Transverse colon (tissue), 4 donors: ENCODE results near the gene FCGBP. TPM values are rescaled to one million over a fixed set of nuclear protein-coding genes. Genes with fewer than 3 reads are reported as not detected.

ENCODE experiments used
- DNase-seq: peaks from one replicate; pipeline ENCODE4 v3.0.0-alpha.2; 2019
- H3K27ac ChIP-seq, 4 donors: fragments of 200-600 bp; sonication (generic); 2 replicates each; pipeline ENCODE4 v1.5.1; 2016 to 2018; ENCODE audit warnings: inconsistent platforms in 4 of 4
- H3K27me3 ChIP-seq: fragments of 200-600 bp; sonication (generic); 2 replicates; pipeline ENCODE4 v1.5.1; 2017; ENCODE audit warnings: inconsistent platforms
- H3K36me3 ChIP-seq, 4 donors: fragments of 200-600 bp; sonication (generic); 2 replicates each; pipeline ENCODE4 v1.5.1; 2017 to 2019; ENCODE audit warnings: inconsistent platforms in 4 of 4
- H3K4me1 ChIP-seq, 4 donors: fragments of 200-600 bp; sonication (generic); 2 replicates each; pipeline ENCODE4 v1.5.1; 2017 to 2020; ENCODE audit warnings: inconsistent platforms in 4 of 4
- H3K4me3 ChIP-seq, 4 donors: fragments of 200-600 bp; sonication (generic); 1 replicate in 1 of 4; 2 replicates in 3 of 4; pipeline versions ENCODE4 v1.5.1 to v1.6.1; 2017 to 2019; ENCODE audit warnings: inconsistent platforms in 4 of 4
- H3K9me3 ChIP-seq, 2 donors: fragments of 200-600 bp; sonication (generic); 2 replicates each; pipeline ENCODE4 v1.5.1; 2017 to 2019; ENCODE audit warnings: inconsistent platforms in 2 of 2
- CTCF ChIP-seq, 5 experiments: fragments of 200-600 bp in 3 of 5; fragments of 450-650 bp in 2 of 5; sonication (generic) in 3 of 5; IDR thresholded peaks; 1 replicate in 2 of 5; 2 replicates in 3 of 5; pipeline ENCODE4 v1.5.1; 2016 to 2017; ENCODE audit warnings: antibody characterized with exemption in 5 of 5, inconsistent platforms in 3 of 5, mild to moderate bottlenecking in 2 of 5, moderate library complexity in 1 of 5
- EP300 ChIP-seq: sonication (generic); formaldehyde crosslinking; IDR thresholded peaks from one replicate; pipeline ENCODE4 v1.6.1; 2017; ENCODE audit warnings: antibody characterized with exemption, low read depth
- POLR2A ChIP-seq: fragments of 450-650 bp; IDR thresholded peaks from one replicate; pipeline ENCODE4 v1.6.1; 2016; ENCODE audit warnings: antibody characterized with exemption, mild to moderate bottlenecking, moderate library complexity
- POLR2AphosphoS5 ChIP-seq, 3 donors: sonication (generic); formaldehyde crosslinking; IDR thresholded peaks; one replicate each; pipeline ENCODE4 v1.6.1; 2016; ENCODE audit warnings: antibody characterized with exemption in 3 of 3
- WGBS, 2 donors: methylation state at CpG; one replicate each; pipeline ENCODE4 v1.1.5; 2018; ENCODE audit warnings: low coverage in 1 of 2; 5-methylcytosine and 5-hydroxymethylcytosine counted together
- in situ Hi-C, 4 donors: fragments of 200-750 bp; cut with MboI; loops; one replicate each; pipeline versions ENCODE4 v1.15.0 to v1.15.1; 2017; ENCODE audit warnings: low sequenced_read_pairs in 3 of 4, low pct_ligation_motif_present in 1 of 4, low pct_unique_long_range_greater_than_20kb in 1 of 4
- intact Hi-C: fragments of 100-400 bp; cut with DNase I; formaldehyde crosslinking; loops from one replicate; pipeline ENCODE4 v1.15.1; 2023; ENCODE audit warnings: low total_unique reads
- total RNA-seq, 4 donors: library from RNA; depleted of rRNA; stranded (reverse); fragments of >200 nt; gene quantifications; one replicate each; pipeline ENCODE4 v1.1.0, GENCODE V29; 2016

The FCGBP gene
- total RNA-seq, 4 donors from 2014 or later: 1,603 to 6,178 (median 2,329) TPM

- TF ChIP-seq POLR2AphosphoS5 (IDR thresholded peaks at IDR 0.05) (peak in 2 of 3 donors; percentile 40 to 53), CTCF (IDR thresholded peaks at IDR 0.05) (no peak)
- peaks cover 3% of the 10 kb centered on the region for H3K27me3 ChIP-seq
- intact Hi-C loops: no loop called here
- 19 to 34% methylated on average over 3 of the region's 3 CpGs for WGBS, 2 donors
- H3K27ac ChIP-seq: peak overlapping the region; percentile 58 to 77 (median 69)
- H3K4me3 ChIP-seq: no peak overlapping the region
- H3K9me3 ChIP-seq: peaks cover 0 to 8% of the 10 kb centered on the region in 2 donors
- in situ Hi-C loops: no loop called here
- DNase-seq: peak; percentile 40
- H3K36me3 ChIP-seq: no peaks in the 10 kb centered on the region
- H3K4me1 ChIP-seq: peaks cover 0 to 48% (median 32%) of the 10 kb centered on the region in 4 donors
These were observed 1.6 kb upstream of the FCGBP start for GRCh38 chr19:39936020-39936419.

- peaks cover 0 to 42% (median 29%) of the 10 kb centered on the region in 4 donors for H3K4me1 ChIP-seq
- H3K4me3 ChIP-seq: no peak overlapping the region
- H3K27me3 ChIP-seq: peaks cover 3% of the 10 kb centered on the region
- in situ Hi-C loops: no loop called here
- H3K27ac ChIP-seq: peak overlapping the region; percentile 55 to 77 (median 66)
- 88% methylated on average over 4 of the region's 5 CpGs; no CpG with 5 or more reads in 1 of the 2 donors for WGBS, 2 donors
- DNase-seq: no peak
- H3K9me3 ChIP-seq: peaks cover 0 to 6% of the 10 kb centered on the region in 2 donors
- TF ChIP-seq CTCF (IDR thresholded peaks at IDR 0.05): peak in 3 of 5 experiments; percentile 19 to 44 (median 28)
- TF ChIP-seq POLR2A: no peak
- TF ChIP-seq POLR2AphosphoS5 (IDR thresholded peaks at IDR 0.05): no peak
- H3K36me3 ChIP-seq: no peaks in the 10 kb centered on the region
- intact Hi-C loops: no loop called here
These were observed 879 bp upstream of the FCGBP start for GRCh38 chr19:39935364-39935661.

- Histone ChIP-seq H3K36me3 (no peaks in the 10 kb centered on the region), H3K9me3 (no peaks in the 10 kb centered on the region), H3K4me3 (peak overlapping the region in 1 of 4 donors; percentile 9), H3K27me3 (no peaks in the 10 kb centered on the region), H3K4me1 (peaks cover 0 to 7% (median 3%) of the 10 kb centered on the region in 4 donors), H3K27ac (no peak overlapping the region)
- intact Hi-C loops (no loop called here), in situ Hi-C loops (no loop called here)
- TF ChIP-seq EP300: no peak
- no peak for TF ChIP-seq POLR2A
- TF ChIP-seq POLR2AphosphoS5 (IDR thresholded peaks at IDR 0.05): no peak
- TF ChIP-seq CTCF (IDR thresholded peaks at IDR 0.05): no peak
- WGBS, 2 donors: 52 to 89% methylated on average over 2 to 3 of the region's 3 CpGs
- no peak for DNase-seq
These were observed 4.7 kb downstream of the FCGBP start for GRCh38 chr19:39929750-39930149.

- in situ Hi-C loops (no loop called here), intact Hi-C loops (no loop called here)
- no peak overlapping the region for H3K4me3 ChIP-seq
- no peak for DNase-seq
- WGBS, 2 donors: 87 to 88% methylated on average over 3 of the region's 3 CpGs
- no peaks in the 10 kb centered on the region for H3K4me1 ChIP-seq
- H3K27me3 ChIP-seq: no peaks in the 10 kb centered on the region
- no peaks in the 10 kb centered on the region for H3K36me3 ChIP-seq
- H3K27ac ChIP-seq: no peak overlapping the region
- TF ChIP-seq CTCF (IDR thresholded peaks at IDR 0.05) (no peak), EP300 (no peak), POLR2A (no peak), POLR2AphosphoS5 (IDR thresholded peaks at IDR 0.05) (no peak)
- no peaks in the 10 kb centered on the region for H3K9me3 ChIP-seq
These were observed 6.1 kb downstream of the FCGBP start for GRCh38 chr19:39928357-39928725.
